IMR-90 (cell line): ENCODE measurements around the gene SRGN. TPM values are rescaled to one million over a fixed set of nuclear protein-coding genes. Genes with fewer than 3 reads are reported as not detected.
A peak's percentile ranks its signal among the peaks of the same experiment; 100 is the strongest.

Source experiments
- ATAC-seq: fragments of 200-7000 bp; cut with Tn5 transposase; 2 replicates; pipeline ENCODE4 v1.9.1; 2020; ENCODE audit warnings: low read depth, mild to moderate bottlenecking, moderate library complexity
- BruUV-seq: library from RNA; stranded (reverse); fragments of 400-500 nt; replicated peaks from 2 replicates; lab custom pipeline; 2021; lab: Mats Ljungman, UMichigan
- CTCF ChIA-PET: fragments of 300-600 bp; formaldehyde crosslinking; extraction: SDS; loops from one replicate; lab custom pipeline; 2021; ENCODE audit warnings: antibody characterized with exemption; lab: Yijun Ruan, JAX
- POLR2A ChIA-PET: fragments of 300-600 bp; sonication (Branson Sonifier 250); formaldehyde crosslinking; loops from one replicate; lab custom pipeline; 2022; ENCODE audit warnings: antibody characterized with exemption; ENCODE audit not compliant: unreplicated experiment; lab: Charles Lee
- DNase-seq: peaks from one replicate; pipeline ENCODE4 v3.0.0; 2013
- H2AFZ ChIP-seq: replicated peaks from 2 replicates; pipeline ENCODE3; 2013; ENCODE audit warnings: low read length, mild to moderate bottlenecking; ENCODE audit not compliant: poor library complexity
- H2AK5ac ChIP-seq: 2 replicates; pipeline ENCODE4 v1.6.1; 2013; ENCODE audit warnings: low read depth, low read length, inconsistent platforms
- H2AK9ac ChIP-seq: replicated peaks from 2 replicates; pipeline ENCODE3; 2013; ENCODE audit warnings: mild to moderate bottlenecking, low read depth, low read length, moderate library complexity; ENCODE audit not compliant: poor library complexity
- H2BK120ac ChIP-seq: 2 replicates; pipeline ENCODE4 v1.6.1; 2013; ENCODE audit warnings: low read depth, low read length, inconsistent platforms
- H2BK15ac ChIP-seq: 3 replicates; pipeline ENCODE4 v1.6.1; 2013; ENCODE audit warnings: low read depth, low read length, inconsistent platforms
- H2BK20ac ChIP-seq: 2 replicates; pipeline ENCODE4 v1.6.1; 2013; ENCODE audit warnings: low read depth, mild to moderate bottlenecking, inconsistent platforms, low read length, moderate library complexity
- H2BK5ac ChIP-seq: 2 replicates; pipeline ENCODE4 v1.6.1; 2013; ENCODE audit warnings: mild to moderate bottlenecking, low read depth, low read length, inconsistent platforms; ENCODE audit not compliant: poor library complexity, severe bottlenecking
- H3K14ac ChIP-seq: replicated peaks from 2 replicates; pipeline ENCODE4 v1.6.1; 2013; ENCODE audit warnings: low read depth, low read length, inconsistent platforms
- H3K18ac ChIP-seq: 2 replicates; pipeline ENCODE4 v1.6.1; 2013; ENCODE audit warnings: low read depth, low read length, control low read depth
- H3K23ac ChIP-seq: 2 replicates; pipeline ENCODE4 v1.6.1; 2013; ENCODE audit warnings: low read depth, low read length, inconsistent platforms
- H3K27ac ChIP-seq: 2 replicates; pipeline ENCODE4 v1.5.1; 2013; ENCODE audit warnings: mild to moderate bottlenecking, control low read depth, low read length; ENCODE audit not compliant: insufficient read depth
- H3K27me3 ChIP-seq: 2 replicates; pipeline ENCODE4 v1.6.1; 2013; ENCODE audit warnings: low read length; ENCODE audit not compliant: control insufficient read depth, insufficient read depth
- H3K36me3 ChIP-seq: 2 replicates; pipeline ENCODE4 v1.6.1; 2013; ENCODE audit warnings: low read length, mixed read lengths; ENCODE audit not compliant: control insufficient read depth, insufficient read depth
- H3K4ac ChIP-seq: 2 replicates; pipeline ENCODE4 v1.6.1; 2013; ENCODE audit warnings: low read depth, low read length, inconsistent platforms
- H3K4me1 ChIP-seq: 2 replicates; pipeline ENCODE4 v1.6.1; 2013; ENCODE audit warnings: low read length, mixed read lengths; ENCODE audit not compliant: control insufficient read depth, insufficient read depth
- H3K4me2 ChIP-seq: 2 replicates; pipeline ENCODE4 v1.6.1; 2013; ENCODE audit warnings: low read depth, mild to moderate bottlenecking, control low read depth, low read length, moderate library complexity
- H3K4me3 ChIP-seq: 2 replicates; pipeline ENCODE4 v1.5.1; 2013; ENCODE audit warnings: low read depth, mild to moderate bottlenecking, control low read depth, low read length, moderate library complexity; ENCODE audit not compliant: insufficient read depth
- H3K56ac ChIP-seq: 2 replicates; pipeline ENCODE4 v1.6.1; 2013; ENCODE audit warnings: low read length, inconsistent platforms; ENCODE audit not compliant: insufficient read depth; ENCODE audit errors: extremely low read depth
- H3K79me1 ChIP-seq, 2 experiments: 2 replicates each; pipeline ENCODE4 v1.6.1; 2013; ENCODE audit warnings: low read length in 2 of 2, inconsistent platforms in 1 of 2, low read depth in 1 of 2
- H3K9ac ChIP-seq: 2 replicates; pipeline ENCODE4 v1.6.1; 2013; ENCODE audit warnings: low read depth, low read length, control low read depth
- H3K9me1 ChIP-seq: 2 replicates; pipeline ENCODE4 v1.6.1; 2013; ENCODE audit warnings: low read length, inconsistent platforms; ENCODE audit not compliant: insufficient read depth
- H3K9me3 ChIP-seq: 2 replicates; pipeline ENCODE4 v1.6.1; 2013; ENCODE audit warnings: low read length; ENCODE audit not compliant: control insufficient read depth, insufficient read depth
- H4K20me1 ChIP-seq: 2 replicates; pipeline ENCODE4 v1.6.1; 2013; ENCODE audit warnings: low read length, inconsistent platforms; ENCODE audit not compliant: insufficient read depth
- H4K5ac ChIP-seq: 2 replicates; pipeline ENCODE4 v1.6.1; 2013; ENCODE audit warnings: mild to moderate bottlenecking, low read depth, low read length, control low read depth
- H4K8ac ChIP-seq, 2 experiments: 2 replicates each; pipeline ENCODE4 v1.6.1; 2013; ENCODE audit warnings: low read depth in 2 of 2, low read length in 2 of 2, control low read depth in 1 of 2, inconsistent platforms in 1 of 2
- H4K91ac ChIP-seq: 2 replicates; pipeline ENCODE4 v1.6.1; 2013; ENCODE audit warnings: low read depth, low read length, inconsistent platforms; ENCODE audit not compliant: insufficient read depth
- BHLHE40 ChIP-seq: fragments of 150-350 bp; IDR thresholded peaks from 2 replicates; pipeline ENCODE4 v1.6.1; 2016; ENCODE audit warnings: mild to moderate bottlenecking, low read depth, low read length
- CEBPB ChIP-seq: IDR thresholded peaks from 2 replicates; pipeline ENCODE4 v1.6.1; 2012; ENCODE audit warnings: low read depth, low read length, improper control_type of control experiment
- CHD1 ChIP-seq: IDR thresholded peaks from 2 replicates; pipeline ENCODE4 v1.6.1; 2012; ENCODE audit warnings: low read depth, low read length, improper control_type of control experiment
- FOS ChIP-seq: fragments of 150-350 bp; IDR thresholded peaks from 2 replicates; pipeline ENCODE4 v1.6.1; 2016; ENCODE audit warnings: low read depth, low read length
- MAFK ChIP-seq: IDR thresholded peaks from 2 replicates; pipeline ENCODE4 v1.6.1; 2012; ENCODE audit warnings: low read depth, low read length, improper control_type of control experiment
- MAZ ChIP-seq: IDR thresholded peaks from 2 replicates; pipeline ENCODE4 v1.6.1; 2012; ENCODE audit warnings: low read depth, mild to moderate bottlenecking, low read length, improper control_type of control experiment, moderate library complexity, borderline replicate concordance
- MXI1 ChIP-seq: IDR thresholded peaks from 2 replicates; pipeline ENCODE4 v1.6.1; 2012; ENCODE audit warnings: low read depth, mild to moderate bottlenecking, low read length, moderate library complexity, borderline replicate concordance
- NFE2L2 ChIP-seq: fragments of 150-350 bp; IDR thresholded peaks from 2 replicates; pipeline ENCODE4 v1.6.1; 2016; ENCODE audit warnings: low read depth, mild to moderate bottlenecking, low read length
- POLR2A ChIP-seq: IDR thresholded peaks from 2 replicates; pipeline ENCODE4 v1.6.1; 2012; ENCODE audit warnings: mild to moderate bottlenecking, low read depth, low read length
- RAD21 ChIP-seq: IDR thresholded peaks from 2 replicates; pipeline ENCODE4 v1.6.1; 2012; ENCODE audit warnings: low read length, improper control_type of control experiment
- RCOR1 ChIP-seq: IDR thresholded peaks from 2 replicates; pipeline ENCODE4 v1.6.1; 2012; ENCODE audit warnings: mild to moderate bottlenecking, low read length, improper control_type of control experiment; ENCODE audit not compliant: insufficient replicate concordance
- RFX5 ChIP-seq: IDR thresholded peaks from 2 replicates; pipeline ENCODE4 v1.8.0; 2012; ENCODE audit warnings: low read depth, mild to moderate bottlenecking, low read length, moderate library complexity
- SMC3 ChIP-seq: fragments of 150-350 bp; IDR thresholded peaks from 2 replicates; pipeline ENCODE4 v1.6.1; 2016; ENCODE audit warnings: low read depth, mild to moderate bottlenecking, antibody characterized with exemption, low read length, moderate library complexity
- WGBS, 2 experiments: methylation state at CpG; one replicate each; pipeline versions ENCODE4 v1.1.5 to v1.1.7; 2013; ENCODE audit warnings: missing lambda C conversion rate in 2 of 2; ENCODE audit not compliant: insufficient read length in 1 of 2; ENCODE audit errors: extremely low coverage in 2 of 2; 5-methylcytosine and 5-hydroxymethylcytosine counted together
- dilution Hi-C: fragments of 300-500 bp; cut with HindIII; formaldehyde crosslinking; loops from one replicate; pipeline ENCODE4 v1.14.3; 2018; ENCODE audit warnings: low sequenced_read_pairs; ENCODE audit not compliant: unreplicated experiment
- in situ Hi-C: fragments of 300-500 bp; cut with MboI; formaldehyde crosslinking; loops from 3 replicates; pipeline ENCODE4 v1.14.3; 2019; ENCODE audit warnings: low sequenced_read_pairs, inconsistent platforms, mixed read lengths
- intact Hi-C: fragments of 100-400 bp; cut with micrococcal nuclease; formaldehyde crosslinking; loops from 2 replicates; pipeline ENCODE4 v1.10.0; 2022
- polyA plus RNA-seq, 3 experiments: library from polyadenylated mRNA; depleted of rRNA; stranded (reverse); fragments of >200 nt; gene quantifications; 2 replicates each; pipeline ENCODE4 v1.2.3, GENCODE V29; 2012; ENCODE audit warnings: low replicate concordance in 1 of 3
- total RNA-seq: library from RNA; depleted of rRNA; stranded (reverse); fragments of >200 nt; gene quantifications from 2 replicates; pipeline ENCODE4 v1.2.3, GENCODE V29; 2012
- TF ChIP-seq, protein P1 (sequence below): fragments of 150-350 bp; IDR thresholded peaks from 2 replicates; pipeline ENCODE4 v1.6.1; 2016; ENCODE audit warnings: low read depth, mild to moderate bottlenecking, low read length, moderate library complexity, borderline replicate concordance
- TF ChIP-seq, protein P2 (sequence below): conservative IDR thresholded peaks from 2 replicates; pipeline ENCODE4 v1.5.1; 2012; ENCODE audit warnings: mild to moderate bottlenecking, low read depth, low read length, improper control_type of control experiment
- TF ChIP-seq, protein P3 (sequence below): fragments of 150-350 bp; IDR thresholded peaks from 2 replicates; pipeline ENCODE4 v1.6.1; 2017; ENCODE audit warnings: mild to moderate bottlenecking, antibody characterized with exemption, low read length, low read depth

Gene SRGN
- total and polyA plus RNA-seq, 2 of the 4 experiments (the other 2 are of a cell fraction): 33.3 to 41.4 TPM

DNA sequence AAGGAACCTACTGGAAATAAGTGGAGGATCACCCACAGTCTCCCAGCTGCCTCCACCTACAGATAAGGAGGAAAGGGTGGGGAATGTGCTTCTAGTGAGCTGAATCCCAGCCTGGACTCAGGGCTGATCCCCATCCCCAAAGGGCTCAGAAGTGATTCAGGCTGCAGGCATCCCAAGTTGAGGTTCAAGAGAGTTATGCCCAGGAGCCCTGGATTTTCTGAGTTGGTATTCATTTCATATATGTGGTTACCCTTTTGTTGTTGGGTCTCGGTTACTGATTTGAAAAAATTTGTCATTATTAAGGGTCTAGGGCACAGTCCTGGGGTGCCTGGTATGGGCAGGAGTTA, 30.0 kb upstream of the SRGN start:
- Histone ChIP-seq H3K27me3 (no peaks in the 10 kb centered on the region), H2BK5ac (peak overlapping the region; percentile 63), H4K8ac (peak overlapping the region; percentile 19 to 86; a peak in 3 of 4 replicates), H3K27ac (no peak overlapping the region; the same call in 1 of the 2 replicates), H3K4me2 (no peak overlapping the region), H4K91ac (peak overlapping the region; percentile 88), H3K14ac (peak overlapping the region; percentile 73), H3K9ac (no peak overlapping the region), H3K9me3 (no peaks in the 10 kb centered on the region), H3K9me1 (peaks cover 28% of the 10 kb centered on the region), H3K79me1 (peaks cover 0 to 8% of the 10 kb centered on the region in 2 experiments; a peak in 2 of 4 replicates), H4K20me1 (no peaks in the 10 kb centered on the region), H3K4me3 (no peak overlapping the region), H2AK5ac (peak overlapping the region; percentile 83), H2AK9ac (peak overlapping the region; percentile 18), H3K4ac (peak overlapping the region; percentile 86), H3K36me3 (no peaks in the 10 kb centered on the region), H3K56ac (no peak overlapping the region), H3K23ac (peak overlapping the region; percentile 31), H4K5ac (peak overlapping the region; percentile 70; the same call in 1 of the 2 replicates), H3K4me1 (peaks cover 22% of the 10 kb centered on the region), H2AFZ (peak overlapping the region; percentile 83), H3K18ac (peak overlapping the region; percentile 81), H2BK120ac (peak overlapping the region; percentile 90), H2BK15ac (peak overlapping the region; percentile 27; the same call in 2 of the 3 replicates), H2BK20ac (peak overlapping the region; percentile 81)
- ChIA-PET POLR2A (no interaction called here), CTCF (no interaction called here)
- in situ Hi-C loops: no loop called here
- BruUV-seq: no TSS peak
- DNase-seq: peak; percentile 50
- intact Hi-C loops: no loop called here
- WGBS, 2 experiments: no CpG with 5 or more reads among the region's 1 CpG
- TF ChIP-seq POLR2A (no peak), RCOR1 (no peak), CHD1 (no peak), SMC3 (no peak), CEBPB (no peak), MAZ (no peak), RFX5 (no peak), BHLHE40 (no peak), FOS (no peak), MXI1 (no peak), RAD21 (no peak), NFE2L2 (no peak), MAFK (no peak)
- TF ChIP-seq, protein P1, sequence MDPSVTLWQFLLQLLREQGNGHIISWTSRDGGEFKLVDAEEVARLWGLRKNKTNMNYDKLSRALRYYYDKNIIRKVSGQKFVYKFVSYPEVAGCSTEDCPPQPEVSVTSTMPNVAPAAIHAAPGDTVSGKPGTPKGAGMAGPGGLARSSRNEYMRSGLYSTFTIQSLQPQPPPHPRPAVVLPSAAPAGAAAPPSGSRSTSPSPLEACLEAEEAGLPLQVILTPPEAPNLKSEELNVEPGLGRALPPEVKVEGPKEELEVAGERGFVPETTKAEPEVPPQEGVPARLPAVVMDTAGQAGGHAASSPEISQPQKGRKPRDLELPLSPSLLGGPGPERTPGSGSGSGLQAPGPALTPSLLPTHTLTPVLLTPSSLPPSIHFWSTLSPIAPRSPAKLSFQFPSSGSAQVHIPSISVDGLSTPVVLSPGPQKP: no peak
- TF ChIP-seq, protein P2, sequence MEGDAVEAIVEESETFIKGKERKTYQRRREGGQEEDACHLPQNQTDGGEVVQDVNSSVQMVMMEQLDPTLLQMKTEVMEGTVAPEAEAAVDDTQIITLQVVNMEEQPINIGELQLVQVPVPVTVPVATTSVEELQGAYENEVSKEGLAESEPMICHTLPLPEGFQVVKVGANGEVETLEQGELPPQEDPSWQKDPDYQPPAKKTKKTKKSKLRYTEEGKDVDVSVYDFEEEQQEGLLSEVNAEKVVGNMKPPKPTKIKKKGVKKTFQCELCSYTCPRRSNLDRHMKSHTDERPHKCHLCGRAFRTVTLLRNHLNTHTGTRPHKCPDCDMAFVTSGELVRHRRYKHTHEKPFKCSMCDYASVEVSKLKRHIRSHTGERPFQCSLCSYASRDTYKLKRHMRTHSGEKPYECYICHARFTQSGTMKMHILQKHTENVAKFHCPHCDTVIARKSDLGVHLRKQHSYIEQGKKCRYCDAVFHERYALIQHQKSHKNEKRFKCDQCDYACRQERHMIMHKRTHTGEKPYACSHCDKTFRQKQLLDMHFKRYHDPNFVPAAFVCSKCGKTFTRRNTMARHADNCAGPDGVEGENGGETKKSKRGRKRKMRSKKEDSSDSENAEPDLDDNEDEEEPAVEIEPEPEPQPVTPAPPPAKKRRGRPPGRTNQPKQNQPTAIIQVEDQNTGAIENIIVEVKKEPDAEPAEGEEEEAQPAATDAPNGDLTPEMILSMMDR: no peak
- TF ChIP-seq, protein P3, sequence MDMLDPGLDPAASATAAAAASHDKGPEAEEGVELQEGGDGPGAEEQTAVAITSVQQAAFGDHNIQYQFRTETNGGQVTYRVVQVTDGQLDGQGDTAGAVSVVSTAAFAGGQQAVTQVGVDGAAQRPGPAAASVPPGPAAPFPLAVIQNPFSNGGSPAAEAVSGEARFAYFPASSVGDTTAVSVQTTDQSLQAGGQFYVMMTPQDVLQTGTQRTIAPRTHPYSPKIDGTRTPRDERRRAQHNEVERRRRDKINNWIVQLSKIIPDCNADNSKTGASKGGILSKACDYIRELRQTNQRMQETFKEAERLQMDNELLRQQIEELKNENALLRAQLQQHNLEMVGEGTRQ: no peak
- peak; percentile 6; the same call in 1 of the 2 replicates for ATAC-seq
- dilution Hi-C loops: no loop called here
